ENCODE measurements around the gene SLC1A3.

GRCh38 chr5:36654564-36654963, 48.2 kb downstream of the SLC1A3 start:
- TF ChIP-seq REST (IDR thresholded peaks at IDR 0.05; ENCODE audit: low read depth) (no peak), NFIC (IDR thresholded peaks at IDR 0.05) (no peak), TEAD4 (IDR thresholded peaks at IDR 0.05) (no peak), TAF1 (IDR thresholded peaks at IDR 0.05; ENCODE audit: low read depth) (no peak), FOXM1 (IDR thresholded peaks at IDR 0.05; ENCODE audit: borderline replicate concordance, low read depth) (no peak), CEBPB (IDR thresholded peaks at IDR 0.05) (no peak), RAD21 (IDR thresholded peaks at IDR 0.05; ENCODE audit: low read depth) (no peak), EP300 (IDR thresholded peaks at IDR 0.05; ENCODE audit: borderline replicate concordance) (no peak), MAX (IDR thresholded peaks at IDR 0.05) (no peak), EGR1 (IDR thresholded peaks at IDR 0.05) (no peak), YY1 (IDR thresholded peaks at IDR 0.05; ENCODE audit: low read depth) (no peak), TCF12 (IDR thresholded peaks at IDR 0.05; ENCODE audit: low read depth) (no peak), CREB1 (IDR thresholded peaks at IDR 0.05; ENCODE audit: low read depth) (no peak), ZBTB7A (IDR thresholded peaks at IDR 0.05; ENCODE audit: low read depth) (no peak)
